NCI-H2081 (cell line): Measurements from ENCODE around the gene TSFM.

ENCODE experiments used
- DNase-seq, 2 experiments: peaks; one replicate each; lab custom pipeline; 2025; lab: John Stamatoyannopoulos, UW

TSFM gene

DNA sequence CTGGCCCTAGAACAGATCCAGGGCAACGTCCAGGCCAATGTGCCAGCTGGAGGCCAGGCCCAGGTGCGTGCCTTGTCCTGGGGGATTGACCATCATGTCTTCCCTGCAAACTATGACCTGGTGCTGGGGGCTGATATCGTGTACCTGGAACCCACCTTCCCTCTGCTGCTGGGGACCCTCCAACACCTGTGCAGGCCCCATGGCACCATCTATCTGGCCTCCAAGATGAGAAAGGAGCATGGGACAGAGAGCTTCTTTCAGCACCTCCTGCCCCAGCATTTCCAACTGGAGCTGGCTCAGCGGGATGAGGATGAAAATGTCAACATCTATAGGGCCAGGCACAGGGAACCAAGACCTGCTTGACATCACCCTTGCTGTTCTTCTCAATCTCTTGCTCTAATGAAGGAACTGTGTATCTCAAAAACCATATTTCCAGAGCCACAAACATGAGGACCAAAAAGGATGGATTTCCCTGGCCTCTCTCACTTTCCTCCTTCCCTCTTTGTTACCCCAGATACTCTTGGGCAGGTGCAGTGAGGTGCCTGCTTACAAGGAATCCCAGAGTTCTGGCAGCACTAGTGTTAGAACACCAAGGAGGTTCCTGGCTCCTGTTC, 2.2 kb upstream of the TSFM start:
- DNase-seq: no peak

GRCh38 chr12:57781244-57781643, 1.3 kb upstream of the TSFM start:
- DNase-seq: no peak

GRCh38 chr12:57781801-57782200, 786 bp upstream of the TSFM start:
- DNase-seq: no peak

- no peak for DNase-seq
Measured at GRCh38 chr12:57782243-57782607, 362 bp upstream of the TSFM start.

DNA sequence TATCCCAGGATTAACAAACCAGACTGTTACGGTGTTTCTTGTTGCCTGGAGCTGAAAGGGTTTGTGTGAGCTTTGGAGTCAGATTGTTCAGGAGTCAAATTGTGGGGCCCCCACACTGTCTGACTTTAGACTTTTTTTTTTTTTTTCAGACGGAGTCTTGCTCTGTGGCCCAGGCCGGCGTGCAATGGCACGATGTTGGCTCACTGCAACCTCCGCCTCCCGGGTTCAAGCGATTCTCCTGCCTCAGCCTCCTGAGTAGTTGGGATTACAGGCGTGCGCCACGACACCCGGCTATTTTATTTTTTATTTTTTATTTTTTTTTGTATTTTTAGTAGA, 847 bp downstream of the TSFM start:
- DNase-seq: no peak

DNA sequence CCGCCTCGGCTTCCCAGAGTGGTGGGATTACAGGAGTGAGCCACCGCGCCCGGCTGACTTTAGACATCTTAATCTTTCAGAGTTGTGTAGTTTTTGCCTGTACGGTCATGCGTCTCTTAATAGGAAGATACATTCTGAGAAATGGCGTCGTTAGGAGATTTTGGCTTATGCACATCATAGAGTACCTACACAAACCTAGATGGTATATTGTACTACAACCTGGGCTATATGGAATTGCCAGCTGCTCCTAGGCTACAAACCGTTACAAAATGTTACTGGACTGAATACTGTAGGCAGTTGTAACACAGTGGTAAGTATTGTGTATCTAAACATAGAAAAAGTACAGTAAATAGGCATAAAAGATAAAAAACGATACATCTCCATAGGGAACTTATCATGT, 1.3 kb downstream of the TSFM start:
- DNase-seq: no peak

DNA sequence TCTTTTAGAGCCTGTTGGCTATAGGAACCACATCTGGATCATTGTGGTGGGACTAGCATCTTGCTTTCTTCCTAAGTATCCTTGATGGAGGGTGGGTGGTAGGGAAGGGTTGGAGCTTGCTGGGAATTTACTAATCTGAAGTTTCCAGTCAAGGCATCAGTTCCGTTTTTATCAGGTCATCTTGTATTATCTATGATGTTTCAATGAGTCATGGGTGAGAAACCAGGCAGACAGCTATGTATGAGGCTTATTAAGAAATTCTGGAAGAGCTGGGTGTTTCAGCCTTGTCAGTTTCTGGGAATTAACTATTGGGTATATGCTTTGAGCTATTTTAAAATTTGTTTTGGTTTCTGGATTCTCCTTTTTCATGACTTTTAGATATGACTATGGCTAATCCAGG, 11.3 kb downstream of the TSFM start:
- DNase-seq: no peak

GRCh38 chr12:57795354-57795753, 12.8 kb downstream of the TSFM start:
- DNase-seq: no peak

- DNase-seq: no peak
Measured at GRCh38 chr12:57796996-57797395, 14.4 kb downstream of the TSFM start.

- DNase-seq: no peak
Measured at GRCh38 chr12:57797933-57798332, 15.3 kb downstream of the TSFM start.

DNA sequence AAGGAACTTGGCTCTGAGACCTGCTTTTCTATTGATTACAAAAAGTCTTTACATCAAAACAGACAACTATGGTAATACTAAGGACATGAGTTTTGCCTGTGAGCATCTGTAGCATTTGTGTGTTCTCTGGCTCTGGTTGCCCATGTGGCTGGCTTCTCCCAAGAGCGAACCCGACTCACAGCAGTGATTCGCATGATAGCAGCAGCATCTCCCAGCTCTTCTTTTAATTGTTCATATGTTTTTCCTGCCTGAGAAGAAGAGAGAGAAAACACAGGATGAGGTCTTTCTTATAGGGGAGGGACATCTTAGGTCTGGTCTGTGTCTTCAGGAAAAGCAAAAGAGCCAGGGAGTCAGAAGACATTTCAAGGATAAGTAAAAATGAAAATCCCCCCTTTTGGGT, 18.4 kb downstream of the TSFM start:
- no peak for DNase-seq

DNA sequence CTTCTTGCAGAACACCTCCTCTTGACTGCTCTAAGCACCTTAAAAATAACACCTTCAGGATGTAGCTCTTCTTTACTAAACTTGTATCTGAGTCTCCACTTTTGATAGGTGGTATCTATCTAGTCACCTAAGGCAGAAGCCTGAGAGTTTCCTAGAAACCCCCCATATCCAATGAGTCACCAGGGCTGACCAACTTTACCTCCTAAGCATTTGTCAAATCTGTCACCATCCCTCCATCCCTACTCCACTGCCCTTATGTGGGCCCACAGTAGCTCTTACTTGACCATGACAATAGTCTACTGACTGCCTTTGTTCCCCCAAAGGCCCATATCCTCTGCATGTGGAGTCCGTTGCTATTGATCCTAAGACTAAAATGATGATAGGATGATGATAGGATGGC, 20.0 kb downstream of the TSFM start:
- DNase-seq: no peak

DNA sequence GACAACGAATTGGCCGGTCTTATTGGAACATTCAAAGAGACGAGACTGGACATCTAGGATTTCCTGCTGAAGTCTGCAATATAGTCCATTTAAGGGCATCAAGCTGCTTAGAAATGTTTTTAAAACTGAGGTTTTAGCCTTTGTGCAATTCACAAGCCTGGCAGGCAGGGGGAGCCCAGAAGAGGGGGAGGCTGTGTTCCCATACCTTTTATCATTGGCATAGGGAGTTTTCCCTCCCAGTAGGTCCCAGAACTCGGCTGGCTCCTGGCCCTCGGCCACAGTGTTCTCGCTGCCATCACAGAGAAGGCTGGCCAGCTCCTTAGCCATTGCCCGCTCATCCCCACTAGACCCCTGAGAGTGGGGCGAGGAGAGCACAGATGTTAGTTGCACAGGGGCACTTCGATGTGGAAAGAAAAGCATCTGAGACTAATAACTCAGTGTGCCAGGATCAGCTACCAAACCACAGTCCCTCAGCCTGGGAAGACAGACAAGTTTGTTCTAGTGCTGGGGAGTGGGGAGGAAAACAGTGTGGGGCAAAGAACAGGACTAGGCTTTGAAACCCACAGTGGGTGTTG, 20.8 kb downstream of the TSFM start:
- peak in 1 of 2 experiments; percentile 51 for DNase-seq

DNA sequence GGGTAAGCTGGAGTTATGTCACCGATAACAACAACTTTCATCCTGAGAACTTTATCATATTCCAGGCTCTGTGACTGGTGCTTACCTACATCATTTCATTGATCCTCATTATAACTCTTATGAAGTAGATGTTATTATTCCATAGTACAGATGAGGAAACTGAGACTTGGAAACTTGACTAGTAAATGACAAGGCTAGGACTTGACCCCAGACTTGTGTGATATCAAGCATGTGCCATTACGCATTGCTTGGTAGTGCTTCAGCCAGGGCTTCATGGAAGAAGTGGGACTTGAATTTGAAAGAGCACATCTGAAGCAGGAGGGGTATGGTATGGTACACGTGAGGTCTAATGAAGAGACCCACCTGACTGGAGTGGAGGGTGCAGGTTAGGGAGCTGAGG, 24.1 kb downstream of the TSFM start:
- DNase-seq: no peak

DNA sequence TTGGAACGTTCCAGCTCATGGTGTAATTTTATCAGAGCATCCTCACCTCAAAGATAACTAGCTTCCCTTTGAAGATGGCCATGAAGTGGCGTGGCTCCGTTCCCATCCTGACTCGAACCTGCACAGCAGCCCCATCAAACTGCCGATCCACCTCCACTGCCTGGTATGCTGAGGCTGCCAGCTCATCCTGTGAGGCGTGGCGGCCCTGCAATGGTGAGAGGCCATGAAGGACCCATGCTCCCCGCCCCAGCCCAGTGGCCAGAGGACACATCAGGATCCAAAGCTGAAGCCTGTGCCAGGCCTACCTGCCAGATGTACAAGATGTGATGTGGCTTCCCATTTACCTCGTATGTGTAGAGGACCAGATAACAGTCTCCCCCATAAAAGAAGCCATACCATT, 24.7 kb downstream of the TSFM start:
- no peak for DNase-seq

DNA sequence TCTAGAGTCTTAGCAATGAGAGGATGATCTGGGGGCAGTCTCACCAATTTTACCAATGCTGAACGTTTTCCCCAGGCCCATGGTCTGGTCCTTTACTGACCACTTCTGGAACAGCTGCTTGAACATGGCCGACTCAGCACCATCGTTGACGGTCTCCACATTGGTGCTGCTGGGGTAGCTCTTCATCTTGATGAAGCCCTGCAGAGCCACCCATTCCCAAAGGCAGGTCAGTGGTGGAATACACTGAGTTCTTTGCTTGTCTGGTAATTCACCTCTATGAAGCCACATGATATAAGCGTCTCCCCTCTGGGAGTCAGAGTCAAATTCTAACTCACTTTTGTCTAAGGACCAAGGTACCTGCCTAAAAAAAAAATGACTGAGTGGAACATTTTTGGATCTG, 25.8 kb downstream of the TSFM start:
- DNase-seq: no peak

- no peak for DNase-seq
Measured at GRCh38 chr12:57809425-57809824, 26.8 kb downstream of the TSFM start.

- DNase-seq: no peak
Measured at GRCh38 chr12:57810450-57810849, 27.9 kb downstream of the TSFM start.

- DNase-seq: no peak
Measured at GRCh38 chr12:57811028-57811755, 28.6 kb downstream of the TSFM start.

DNA sequence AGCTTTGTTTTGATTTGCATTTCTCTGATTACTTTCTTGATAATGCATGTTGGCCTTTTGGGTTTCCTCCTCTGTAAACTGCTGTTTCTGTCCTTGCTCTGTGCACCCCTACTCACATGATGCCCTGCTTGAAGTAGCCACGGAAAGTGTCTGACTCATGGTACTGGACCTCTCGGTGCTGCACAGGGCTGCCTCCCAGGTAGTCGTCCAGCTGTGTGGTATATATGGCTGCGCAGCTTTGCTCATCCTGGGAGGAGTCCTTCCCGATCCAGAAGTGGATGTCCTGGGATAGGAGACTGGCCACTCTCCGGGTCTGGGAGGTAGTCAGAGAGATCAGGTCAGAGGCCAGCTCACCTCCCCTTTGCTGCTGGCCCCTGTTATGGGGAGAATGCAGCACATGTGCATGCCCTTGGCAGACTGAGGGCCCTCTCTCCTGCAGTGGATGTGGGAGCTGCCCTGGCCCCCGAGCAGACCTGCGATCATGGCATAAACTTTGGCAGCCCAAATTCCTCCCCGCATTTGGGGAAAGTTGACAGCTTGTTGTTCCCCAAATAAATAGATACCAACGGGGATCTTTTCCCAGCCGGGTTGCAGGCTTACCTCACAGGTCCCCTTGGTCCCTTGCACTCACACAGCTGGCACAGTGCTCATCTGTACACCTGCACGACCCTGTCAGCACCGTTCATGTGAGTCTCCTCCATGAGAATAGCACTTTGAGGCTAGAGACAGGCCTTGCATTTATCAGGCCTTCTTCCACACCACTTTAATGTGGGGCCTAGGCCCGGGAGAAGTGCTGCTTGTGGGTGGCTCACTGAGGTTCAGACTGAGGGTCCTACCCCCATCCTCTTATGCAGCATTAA, 30.8 kb downstream of the TSFM start:
- no peak for DNase-seq

- DNase-seq: no peak
Measured at GRCh38 chr12:57813971-57814772, 31.6 kb downstream of the TSFM start.
